Measurements from ENCODE around the gene CLPSL2.

DNA sequence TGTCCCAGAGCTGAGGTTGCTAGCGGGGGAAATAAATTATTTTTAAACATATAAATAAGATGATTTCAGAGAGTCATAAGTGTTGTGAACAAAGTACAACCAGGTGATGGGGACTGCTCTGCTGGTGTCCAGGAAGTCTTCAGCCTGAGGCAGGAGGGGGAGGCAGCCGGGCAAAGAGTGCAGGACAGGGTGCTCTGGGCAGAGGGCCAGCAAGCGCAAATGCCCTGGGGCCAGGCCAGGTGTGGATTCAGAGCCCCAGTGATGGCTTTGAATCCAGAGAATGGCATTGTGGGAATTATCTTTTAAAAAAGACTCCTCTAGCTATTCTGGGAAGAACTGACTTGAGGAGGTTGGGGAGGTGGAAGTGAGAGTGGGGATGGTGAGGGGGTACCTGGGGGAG, 6.0 kb downstream of the CLPSL2 start:
- TF ChIP-seq, protein P1, sequence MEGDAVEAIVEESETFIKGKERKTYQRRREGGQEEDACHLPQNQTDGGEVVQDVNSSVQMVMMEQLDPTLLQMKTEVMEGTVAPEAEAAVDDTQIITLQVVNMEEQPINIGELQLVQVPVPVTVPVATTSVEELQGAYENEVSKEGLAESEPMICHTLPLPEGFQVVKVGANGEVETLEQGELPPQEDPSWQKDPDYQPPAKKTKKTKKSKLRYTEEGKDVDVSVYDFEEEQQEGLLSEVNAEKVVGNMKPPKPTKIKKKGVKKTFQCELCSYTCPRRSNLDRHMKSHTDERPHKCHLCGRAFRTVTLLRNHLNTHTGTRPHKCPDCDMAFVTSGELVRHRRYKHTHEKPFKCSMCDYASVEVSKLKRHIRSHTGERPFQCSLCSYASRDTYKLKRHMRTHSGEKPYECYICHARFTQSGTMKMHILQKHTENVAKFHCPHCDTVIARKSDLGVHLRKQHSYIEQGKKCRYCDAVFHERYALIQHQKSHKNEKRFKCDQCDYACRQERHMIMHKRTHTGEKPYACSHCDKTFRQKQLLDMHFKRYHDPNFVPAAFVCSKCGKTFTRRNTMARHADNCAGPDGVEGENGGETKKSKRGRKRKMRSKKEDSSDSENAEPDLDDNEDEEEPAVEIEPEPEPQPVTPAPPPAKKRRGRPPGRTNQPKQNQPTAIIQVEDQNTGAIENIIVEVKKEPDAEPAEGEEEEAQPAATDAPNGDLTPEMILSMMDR (IDR thresholded peaks at IDR 0.05), result no peak
- TF ChIP-seq POLR2A (IDR thresholded peaks at IDR 0.05), result no peak

Data from lower leg skin (tissue), 3 donors.